HFF-Myc (cell line): Measurements from ENCODE around the gene EXOC3L4.

Source experiments
- DNase-seq: peaks from one replicate; pipeline ENCODE4 v3.0.0-alpha.2; 2011; ENCODE audit warnings: low read depth; ENCODE audit errors: extremely low read depth
- H3K4me3 ChIP-seq: replicated peaks from 2 replicates; pipeline ENCODE4 v1.5.1; 2011; ENCODE audit warnings: low read depth, mild to moderate bottlenecking, control low read depth, low read length
- TF ChIP-seq, protein P1 (sequence below): IDR thresholded peaks from 2 replicates; pipeline ENCODE4 v1.5.1; 2012; ENCODE audit warnings: mild to moderate bottlenecking, low read depth, low read length, control low read depth; ENCODE audit errors: missing control alignments

Gene EXOC3L4

DNA sequence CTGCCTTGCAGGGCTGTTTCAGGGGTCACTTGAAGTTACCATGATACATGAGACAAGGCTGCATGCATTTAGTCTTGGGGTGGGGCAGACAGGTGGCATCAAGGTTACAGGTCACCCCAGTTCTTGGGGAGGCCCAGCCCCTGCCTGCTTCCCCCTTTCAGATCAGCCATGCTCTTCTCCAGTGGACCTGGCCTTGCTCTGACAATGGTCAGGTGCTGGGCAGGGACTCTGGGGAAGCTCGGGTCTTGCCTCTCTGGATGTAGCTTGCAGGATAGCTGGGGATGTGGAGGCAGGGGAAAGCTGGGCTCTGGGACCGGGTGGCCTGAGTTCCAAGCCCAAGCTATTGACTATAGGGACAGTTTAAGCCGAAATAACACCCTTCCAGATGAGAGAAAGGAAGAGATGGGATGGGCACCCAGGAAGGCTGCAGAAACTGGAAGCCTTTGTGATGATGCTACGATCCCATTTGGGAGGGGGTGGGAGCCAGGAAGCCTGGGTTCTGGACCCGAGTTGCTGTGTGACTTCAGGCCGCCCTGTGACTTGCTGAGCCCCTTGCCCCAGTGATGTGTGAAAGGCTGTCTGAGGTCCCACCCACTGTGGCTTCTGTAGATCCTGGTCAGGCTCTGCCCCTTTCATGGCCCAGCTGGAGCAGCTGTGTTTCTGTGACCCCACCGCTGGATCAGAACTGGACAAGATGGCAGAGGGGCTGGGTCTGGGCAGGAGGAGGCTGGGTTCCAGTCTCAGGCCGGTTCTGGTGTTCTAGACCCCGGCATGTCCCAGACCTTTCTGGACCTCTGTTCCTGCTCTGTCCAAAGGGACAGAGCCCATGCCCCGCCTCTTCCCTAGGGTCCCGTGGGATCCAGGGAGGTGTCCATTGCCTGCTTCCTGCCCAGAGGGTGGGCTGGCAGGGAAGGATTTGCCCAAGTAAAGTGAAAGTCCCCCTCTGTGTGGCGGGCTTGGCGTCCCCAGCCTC lies 30.9 kb downstream of the EXOC3L4 start:
- H3K4me3 ChIP-seq: no peak overlapping the region
- TF ChIP-seq, protein P1, sequence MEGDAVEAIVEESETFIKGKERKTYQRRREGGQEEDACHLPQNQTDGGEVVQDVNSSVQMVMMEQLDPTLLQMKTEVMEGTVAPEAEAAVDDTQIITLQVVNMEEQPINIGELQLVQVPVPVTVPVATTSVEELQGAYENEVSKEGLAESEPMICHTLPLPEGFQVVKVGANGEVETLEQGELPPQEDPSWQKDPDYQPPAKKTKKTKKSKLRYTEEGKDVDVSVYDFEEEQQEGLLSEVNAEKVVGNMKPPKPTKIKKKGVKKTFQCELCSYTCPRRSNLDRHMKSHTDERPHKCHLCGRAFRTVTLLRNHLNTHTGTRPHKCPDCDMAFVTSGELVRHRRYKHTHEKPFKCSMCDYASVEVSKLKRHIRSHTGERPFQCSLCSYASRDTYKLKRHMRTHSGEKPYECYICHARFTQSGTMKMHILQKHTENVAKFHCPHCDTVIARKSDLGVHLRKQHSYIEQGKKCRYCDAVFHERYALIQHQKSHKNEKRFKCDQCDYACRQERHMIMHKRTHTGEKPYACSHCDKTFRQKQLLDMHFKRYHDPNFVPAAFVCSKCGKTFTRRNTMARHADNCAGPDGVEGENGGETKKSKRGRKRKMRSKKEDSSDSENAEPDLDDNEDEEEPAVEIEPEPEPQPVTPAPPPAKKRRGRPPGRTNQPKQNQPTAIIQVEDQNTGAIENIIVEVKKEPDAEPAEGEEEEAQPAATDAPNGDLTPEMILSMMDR: no peak
- no peak for DNase-seq

DNA sequence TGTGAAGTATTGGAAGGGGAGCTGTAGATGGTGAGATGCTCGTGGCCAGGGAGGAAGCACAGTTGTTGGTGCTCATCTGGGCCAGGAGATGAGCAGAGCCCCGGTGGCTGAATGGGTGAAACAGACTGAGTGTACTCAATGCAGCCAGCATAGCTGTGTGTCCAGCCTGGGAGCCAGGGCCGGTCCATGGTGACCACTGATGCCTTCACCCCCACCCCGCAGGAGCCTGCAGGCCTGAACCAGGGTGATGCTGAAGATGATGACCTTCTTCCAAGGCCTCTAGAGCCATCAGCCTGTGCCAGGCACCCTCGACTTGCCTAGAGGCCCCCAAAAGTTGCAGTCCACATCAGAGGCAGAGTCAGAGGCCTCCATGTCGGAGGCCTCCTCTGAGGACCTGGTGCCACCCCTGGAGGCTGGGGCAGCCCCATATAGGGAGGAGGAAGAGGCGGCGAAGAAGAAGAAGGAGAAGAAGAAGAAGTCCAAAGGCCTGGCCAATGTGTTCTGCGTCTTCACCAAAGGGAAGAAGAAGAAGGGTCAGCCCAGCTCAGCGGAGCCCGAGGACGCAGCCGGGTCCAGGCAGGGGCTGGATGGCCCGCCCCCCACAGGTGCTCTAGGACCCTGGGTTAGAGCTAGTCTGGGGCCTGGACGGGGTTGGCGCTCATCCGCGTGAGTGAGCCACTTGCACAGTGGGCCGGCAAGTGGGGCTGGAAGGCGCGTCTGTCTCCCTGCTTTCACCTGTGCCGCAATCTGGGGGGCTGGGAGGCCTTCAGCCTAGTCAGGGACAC lies 31.8 kb downstream of the EXOC3L4 start:
- DNase-seq: no peak
- 0 out of 2 replicates have a peak overlapping the region, but pooled peaks have one; percentile 7 for H3K4me3 ChIP-seq
- TF ChIP-seq, protein P1: no peak

DNA sequence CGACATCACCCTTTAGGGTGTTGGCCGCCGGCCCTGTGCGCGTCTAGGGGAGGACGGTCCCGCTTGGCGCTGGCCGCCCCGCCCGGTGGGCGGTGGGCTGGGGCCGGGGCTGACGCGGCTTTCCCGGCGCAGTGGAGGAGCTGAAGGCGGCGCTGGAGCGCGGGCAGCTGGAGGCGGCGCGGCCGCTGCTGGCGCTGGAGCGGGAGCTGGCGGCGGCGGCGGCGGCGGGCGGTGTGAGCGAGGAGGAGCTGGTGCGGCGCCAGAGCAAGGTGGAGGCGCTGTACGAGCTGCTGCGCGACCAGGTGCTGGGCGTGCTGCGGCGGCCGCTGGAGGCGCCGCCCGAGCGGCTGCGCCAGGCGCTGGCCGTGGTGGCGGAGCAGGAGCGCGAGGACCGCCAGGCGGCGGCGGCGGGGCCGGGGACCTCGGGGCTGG lies 32.4 kb downstream of the EXOC3L4 start:
- 0 out of 2 replicates have a peak overlapping the region, but pooled peaks have one; percentile 7 for H3K4me3 ChIP-seq
- DNase-seq: no peak
- TF ChIP-seq, protein P1: no peak

DNA sequence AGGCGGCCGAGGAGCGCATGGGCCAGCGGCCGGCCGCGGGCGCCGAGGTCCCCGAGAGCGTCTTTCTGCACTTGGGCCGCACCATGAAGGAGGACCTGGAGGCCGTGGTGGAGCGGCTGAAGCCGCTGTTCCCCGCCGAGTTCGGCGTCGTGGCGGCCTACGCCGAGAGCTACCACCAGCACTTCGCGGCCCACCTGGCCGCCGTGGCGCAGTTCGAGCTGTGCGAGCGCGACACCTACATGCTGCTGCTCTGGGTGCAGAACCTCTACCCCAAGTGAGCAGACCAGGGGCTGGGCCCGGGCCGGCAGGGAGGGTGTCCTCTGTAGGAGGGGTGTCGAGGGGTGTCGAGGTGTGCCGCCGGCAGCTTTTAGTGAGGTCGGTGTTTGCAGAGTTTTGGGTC lies 32.8 kb downstream of the EXOC3L4 start:
- TF ChIP-seq, protein P1: no peak
- no peak overlapping the region for H3K4me3 ChIP-seq
- DNase-seq: no peak

DNA sequence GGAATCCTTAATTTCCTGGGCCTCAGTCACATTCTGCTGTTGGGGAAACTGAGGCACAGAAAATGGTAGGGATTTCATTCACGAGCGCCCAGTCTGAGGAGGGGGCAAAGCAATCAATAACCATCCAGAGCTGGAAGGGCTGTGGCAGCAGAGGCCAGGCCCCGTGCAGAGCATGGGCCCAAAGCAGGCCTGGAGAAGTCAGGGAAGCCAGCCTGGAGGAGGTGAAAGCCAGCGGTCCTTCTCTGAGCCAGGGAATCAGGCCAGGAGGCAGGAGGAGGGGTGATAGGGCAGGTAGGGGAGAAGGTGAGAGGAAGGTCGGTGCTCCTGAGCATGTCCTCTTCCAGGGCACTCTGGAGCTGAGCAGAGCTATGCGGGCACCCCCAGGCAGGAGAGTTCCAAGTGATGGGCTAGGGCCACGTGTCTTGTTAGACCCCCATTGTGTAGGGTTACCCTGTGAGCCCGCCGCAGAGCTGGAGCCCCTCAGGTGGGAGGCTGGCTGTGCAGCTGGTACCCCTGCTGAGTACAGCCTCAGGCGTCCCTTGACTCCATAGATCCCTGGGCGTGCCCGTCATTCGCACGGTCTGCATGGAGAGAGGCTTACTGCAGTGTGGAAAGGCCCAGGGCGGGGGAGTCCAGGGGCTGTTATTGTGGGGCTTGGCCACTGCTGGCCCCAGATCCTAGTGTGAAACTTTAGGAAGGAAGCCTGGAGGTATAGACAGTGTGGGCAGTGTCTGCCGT lies 33.5 kb downstream of the EXOC3L4 start:
- DNase-seq: no peak
- TF ChIP-seq, protein P1: no peak
- no peak overlapping the region for H3K4me3 ChIP-seq

DNA sequence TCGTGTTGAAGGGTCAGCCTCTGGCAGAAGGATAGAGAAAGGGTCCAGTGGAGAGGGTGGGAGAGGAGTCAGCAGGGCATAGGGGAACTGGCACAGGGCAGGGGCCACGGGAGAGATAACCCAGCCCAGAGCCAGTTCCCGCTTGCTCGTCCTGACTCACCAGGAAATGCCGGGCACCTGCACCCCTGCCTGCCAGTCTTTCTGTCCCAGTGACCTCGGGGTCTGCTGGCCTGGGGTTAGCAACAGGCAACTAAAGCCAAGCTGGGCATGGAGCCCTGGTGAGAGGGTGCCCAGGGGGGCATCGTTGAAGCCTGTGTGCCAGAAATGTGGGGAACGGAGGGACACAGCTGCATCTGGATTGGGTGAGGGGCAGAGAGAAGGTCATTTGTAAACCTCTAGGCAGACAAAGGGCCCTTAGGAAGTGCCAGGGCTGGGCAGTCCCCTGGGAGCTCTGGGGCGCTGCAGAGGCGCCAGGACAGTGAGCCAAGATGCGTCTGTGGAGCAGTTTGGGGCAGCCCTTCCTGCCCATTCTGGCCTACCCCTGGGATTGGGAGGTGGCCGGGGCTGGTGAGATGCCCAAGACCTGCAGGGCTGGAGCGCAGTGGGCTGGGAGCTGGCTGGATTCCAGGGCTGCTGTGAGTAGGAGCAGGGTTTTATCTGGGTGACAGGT lies 34.2 kb downstream of the EXOC3L4 start:
- H3K4me3 ChIP-seq: no peak overlapping the region
- TF ChIP-seq, protein P1: no peak
- no peak for DNase-seq
